ENCODE data around the gene TLE3. TPM values are rescaled to one million over a fixed set of nuclear protein-coding genes. Genes with fewer than 3 reads are reported as not detected.
A peak's percentile ranks its signal among the peaks of the same experiment; 100 is the strongest.

The TLE3 gene
- total and polyA plus RNA-seq, 2 of the 13 experiments (the other 11 are each of a cell fraction or from before 2014, with no cell fraction given) = 11.9 to 13.8 TPM

- TF ChIP-seq, protein P1, sequence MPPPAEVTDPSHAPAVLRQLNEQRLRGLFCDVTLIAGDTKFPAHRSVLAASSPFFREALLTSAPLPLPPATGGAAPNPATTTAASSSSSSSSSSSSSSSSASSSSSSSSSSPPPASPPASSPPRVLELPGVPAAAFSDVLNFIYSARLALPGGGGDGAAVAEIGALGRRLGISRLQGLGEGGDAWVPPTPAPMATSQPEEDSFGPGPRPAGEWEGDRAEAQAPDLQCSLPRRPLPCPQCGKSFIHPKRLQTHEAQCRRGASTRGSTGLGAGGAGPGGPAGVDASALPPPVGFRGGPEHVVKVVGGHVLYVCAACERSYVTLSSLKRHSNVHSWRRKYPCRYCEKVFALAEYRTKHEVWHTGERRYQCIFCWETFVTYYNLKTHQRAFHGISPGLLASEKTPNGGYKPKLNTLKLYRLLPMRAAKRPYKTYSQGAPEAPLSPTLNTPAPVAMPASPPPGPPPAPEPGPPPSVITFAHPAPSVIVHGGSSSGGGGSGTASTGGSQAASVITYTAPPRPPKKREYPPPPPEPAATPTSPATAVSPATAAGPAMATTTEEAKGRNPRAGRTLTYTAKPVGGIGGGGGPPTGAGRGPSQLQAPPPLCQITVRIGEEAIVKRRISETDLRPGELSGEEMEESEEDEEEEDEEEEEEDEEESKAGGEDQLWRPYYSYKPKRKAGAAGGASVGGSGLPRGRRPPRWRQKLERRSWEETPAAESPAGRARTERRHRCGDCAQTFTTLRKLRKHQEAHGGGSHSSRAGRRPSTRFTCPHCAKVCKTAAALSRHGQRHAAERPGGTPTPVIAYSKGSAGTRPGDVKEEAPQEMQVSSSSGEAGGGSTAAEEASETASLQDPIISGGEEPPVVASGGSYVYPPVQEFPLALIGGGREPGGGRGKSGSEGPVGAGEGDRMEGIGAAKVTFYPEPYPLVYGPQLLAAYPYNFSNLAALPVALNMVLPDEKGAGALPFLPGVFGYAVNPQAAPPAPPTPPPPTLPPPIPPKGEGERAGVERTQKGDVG (CRISPR knock-in tag; IDR thresholded peaks at IDR 0.05; ENCODE audit: borderline replicate concordance) = no peak
- no peak for TF ChIP-seq ZNF468 (CRISPR knock-in tag; IDR thresholded peaks at IDR 0.05)
- TF ChIP-seq ZNF652 (CRISPR knock-in tag; IDR thresholded peaks at IDR 0.05; ENCODE audit: borderline replicate concordance, low read depth) = peak; percentile 89
- TF ChIP-seq, protein P2, sequence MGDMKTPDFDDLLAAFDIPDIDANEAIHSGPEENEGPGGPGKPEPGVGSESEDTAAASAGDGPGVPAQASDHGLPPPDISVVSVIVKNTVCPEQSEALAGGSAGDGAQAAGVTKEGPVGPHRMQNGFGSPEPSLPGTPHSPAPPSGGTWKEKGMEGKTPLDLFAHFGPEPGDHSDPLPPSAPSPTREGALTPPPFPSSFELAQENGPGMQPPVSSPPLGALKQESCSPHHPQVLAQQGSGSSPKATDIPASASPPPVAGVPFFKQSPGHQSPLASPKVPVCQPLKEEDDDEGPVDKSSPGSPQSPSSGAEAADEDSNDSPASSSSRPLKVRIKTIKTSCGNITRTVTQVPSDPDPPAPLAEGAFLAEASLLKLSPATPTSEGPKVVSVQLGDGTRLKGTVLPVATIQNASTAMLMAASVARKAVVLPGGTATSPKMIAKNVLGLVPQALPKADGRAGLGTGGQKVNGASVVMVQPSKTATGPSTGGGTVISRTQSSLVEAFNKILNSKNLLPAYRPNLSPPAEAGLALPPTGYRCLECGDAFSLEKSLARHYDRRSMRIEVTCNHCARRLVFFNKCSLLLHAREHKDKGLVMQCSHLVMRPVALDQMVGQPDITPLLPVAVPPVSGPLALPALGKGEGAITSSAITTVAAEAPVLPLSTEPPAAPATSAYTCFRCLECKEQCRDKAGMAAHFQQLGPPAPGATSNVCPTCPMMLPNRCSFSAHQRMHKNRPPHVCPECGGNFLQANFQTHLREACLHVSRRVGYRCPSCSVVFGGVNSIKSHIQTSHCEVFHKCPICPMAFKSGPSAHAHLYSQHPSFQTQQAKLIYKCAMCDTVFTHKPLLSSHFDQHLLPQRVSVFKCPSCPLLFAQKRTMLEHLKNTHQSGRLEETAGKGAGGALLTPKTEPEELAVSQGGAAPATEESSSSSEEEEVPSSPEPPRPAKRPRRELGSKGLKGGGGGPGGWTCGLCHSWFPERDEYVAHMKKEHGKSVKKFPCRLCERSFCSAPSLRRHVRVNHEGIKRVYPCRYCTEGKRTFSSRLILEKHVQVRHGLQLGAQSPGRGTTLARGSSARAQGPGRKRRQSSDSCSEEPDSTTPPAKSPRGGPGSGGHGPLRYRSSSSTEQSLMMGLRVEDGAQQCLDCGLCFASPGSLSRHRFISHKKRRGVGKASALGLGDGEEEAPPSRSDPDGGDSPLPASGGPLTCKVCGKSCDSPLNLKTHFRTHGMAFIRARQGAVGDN (CRISPR knock-in tag; IDR thresholded peaks at IDR 0.05) = peak; percentile 38
- TF ChIP-seq NR2F2 (IDR thresholded peaks at IDR 0.05; ENCODE audit: borderline replicate concordance, low read depth) = no peak
- TF ChIP-seq RBM39 (IDR thresholded peaks at IDR 0.05; ENCODE audit: low read depth, low read length, poor library complexity, severe bottlenecking) = peak; percentile 40
- no peak for TF ChIP-seq TGIF2 (CRISPR knock-in tag; IDR thresholded peaks at IDR 0.05)
- TF ChIP-seq, protein P3, sequence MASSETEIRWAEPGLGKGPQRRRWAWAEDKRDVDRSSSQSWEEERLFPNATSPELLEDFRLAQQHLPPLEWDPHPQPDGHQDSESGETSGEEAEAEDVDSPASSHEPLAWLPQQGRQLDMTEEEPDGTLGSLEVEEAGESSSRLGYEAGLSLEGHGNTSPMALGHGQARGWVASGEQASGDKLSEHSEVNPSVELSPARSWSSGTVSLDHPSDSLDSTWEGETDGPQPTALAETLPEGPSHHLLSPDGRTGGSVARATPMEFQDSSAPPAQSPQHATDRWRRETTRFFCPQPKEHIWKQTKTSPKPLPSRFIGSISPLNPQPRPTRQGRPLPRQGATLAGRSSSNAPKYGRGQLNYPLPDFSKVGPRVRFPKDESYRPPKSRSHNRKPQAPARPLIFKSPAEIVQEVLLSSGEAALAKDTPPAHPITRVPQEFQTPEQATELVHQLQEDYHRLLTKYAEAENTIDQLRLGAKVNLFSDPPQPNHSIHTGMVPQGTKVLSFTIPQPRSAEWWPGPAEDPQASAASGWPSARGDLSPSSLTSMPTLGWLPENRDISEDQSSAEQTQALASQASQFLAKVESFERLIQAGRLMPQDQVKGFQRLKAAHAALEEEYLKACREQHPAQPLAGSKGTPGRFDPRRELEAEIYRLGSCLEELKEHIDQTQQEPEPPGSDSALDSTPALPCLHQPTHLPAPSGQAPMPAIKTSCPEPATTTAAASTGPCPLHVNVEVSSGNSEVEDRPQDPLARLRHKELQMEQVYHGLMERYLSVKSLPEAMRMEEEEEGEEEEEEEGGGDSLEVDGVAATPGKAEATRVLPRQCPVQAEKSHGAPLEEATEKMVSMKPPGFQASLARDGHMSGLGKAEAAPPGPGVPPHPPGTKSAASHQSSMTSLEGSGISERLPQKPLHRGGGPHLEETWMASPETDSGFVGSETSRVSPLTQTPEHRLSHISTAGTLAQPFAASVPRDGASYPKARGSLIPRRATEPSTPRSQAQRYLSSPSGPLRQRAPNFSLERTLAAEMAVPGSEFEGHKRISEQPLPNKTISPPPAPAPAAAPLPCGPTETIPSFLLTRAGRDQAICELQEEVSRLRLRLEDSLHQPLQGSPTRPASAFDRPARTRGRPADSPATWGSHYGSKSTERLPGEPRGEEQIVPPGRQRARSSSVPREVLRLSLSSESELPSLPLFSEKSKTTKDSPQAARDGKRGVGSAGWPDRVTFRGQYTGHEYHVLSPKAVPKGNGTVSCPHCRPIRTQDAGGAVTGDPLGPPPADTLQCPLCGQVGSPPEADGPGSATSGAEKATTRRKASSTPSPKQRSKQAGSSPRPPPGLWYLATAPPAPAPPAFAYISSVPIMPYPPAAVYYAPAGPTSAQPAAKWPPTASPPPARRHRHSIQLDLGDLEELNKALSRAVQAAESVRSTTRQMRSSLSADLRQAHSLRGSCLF (CRISPR knock-in tag; IDR thresholded peaks at IDR 0.05; ENCODE audit: borderline replicate concordance) = no peak
- no peak for TF ChIP-seq TBX3 (IDR thresholded peaks at IDR 0.05; ENCODE audit: borderline replicate concordance)
- TF ChIP-seq, protein P4, sequence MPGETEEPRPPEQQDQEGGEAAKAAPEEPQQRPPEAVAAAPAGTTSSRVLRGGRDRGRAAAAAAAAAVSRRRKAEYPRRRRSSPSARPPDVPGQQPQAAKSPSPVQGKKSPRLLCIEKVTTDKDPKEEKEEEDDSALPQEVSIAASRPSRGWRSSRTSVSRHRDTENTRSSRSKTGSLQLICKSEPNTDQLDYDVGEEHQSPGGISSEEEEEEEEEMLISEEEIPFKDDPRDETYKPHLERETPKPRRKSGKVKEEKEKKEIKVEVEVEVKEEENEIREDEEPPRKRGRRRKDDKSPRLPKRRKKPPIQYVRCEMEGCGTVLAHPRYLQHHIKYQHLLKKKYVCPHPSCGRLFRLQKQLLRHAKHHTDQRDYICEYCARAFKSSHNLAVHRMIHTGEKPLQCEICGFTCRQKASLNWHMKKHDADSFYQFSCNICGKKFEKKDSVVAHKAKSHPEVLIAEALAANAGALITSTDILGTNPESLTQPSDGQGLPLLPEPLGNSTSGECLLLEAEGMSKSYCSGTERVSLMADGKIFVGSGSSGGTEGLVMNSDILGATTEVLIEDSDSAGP (CRISPR knock-in tag; IDR thresholded peaks at IDR 0.05; ENCODE audit: borderline replicate concordance) = peak; percentile 16; the same call in 1 of the 2 replicates
- no peak for TF ChIP-seq ZNF883 (CRISPR knock-in tag; IDR thresholded peaks at IDR 0.05; ENCODE audit: not compliant biosample characterization)
Measured at GRCh38 chr15:70095408-70096214, 2.1 kb downstream of the TLE3 start (continued).
